Transverse colon (tissue), 4 donors: Measurements from ENCODE around the gene VTI1B. TPM values are rescaled to one million over a fixed set of nuclear protein-coding genes. Genes with fewer than 3 reads are reported as not detected.
"Not testable (repeated sequence)": the region's sequence is repeated elsewhere in the genome, so short reads cannot be mapped to it uniquely, and the experiment has no call there.

Source experiments
- DNase-seq: peaks from one replicate; pipeline ENCODE4 v3.0.0-alpha.2; 2019
- H3K27ac ChIP-seq, 4 donors: fragments of 200-600 bp; sonication (generic); 2 replicates each; pipeline ENCODE4 v1.5.1; 2016 to 2018; ENCODE audit warnings: inconsistent platforms in 4 of 4
- H3K27me3 ChIP-seq: fragments of 200-600 bp; sonication (generic); 2 replicates; pipeline ENCODE4 v1.5.1; 2017; ENCODE audit warnings: inconsistent platforms
- H3K36me3 ChIP-seq, 4 donors: fragments of 200-600 bp; sonication (generic); 2 replicates each; pipeline ENCODE4 v1.5.1; 2017 to 2019; ENCODE audit warnings: inconsistent platforms in 4 of 4
- H3K4me1 ChIP-seq, 4 donors: fragments of 200-600 bp; sonication (generic); 2 replicates each; pipeline ENCODE4 v1.5.1; 2017 to 2020; ENCODE audit warnings: inconsistent platforms in 4 of 4
- H3K4me3 ChIP-seq, 4 donors: fragments of 200-600 bp; sonication (generic); 1 replicate in 1 of 4; 2 replicates in 3 of 4; pipeline versions ENCODE4 v1.5.1 to v1.6.1; 2017 to 2019; ENCODE audit warnings: inconsistent platforms in 4 of 4
- H3K9me3 ChIP-seq, 2 donors: fragments of 200-600 bp; sonication (generic); 2 replicates each; pipeline ENCODE4 v1.5.1; 2017 to 2019; ENCODE audit warnings: inconsistent platforms in 2 of 2
- EP300 ChIP-seq: sonication (generic); formaldehyde crosslinking; IDR thresholded peaks from one replicate; pipeline ENCODE4 v1.6.1; 2017; ENCODE audit warnings: antibody characterized with exemption, low read depth
- POLR2A ChIP-seq: fragments of 450-650 bp; IDR thresholded peaks from one replicate; pipeline ENCODE4 v1.6.1; 2016; ENCODE audit warnings: antibody characterized with exemption, mild to moderate bottlenecking, moderate library complexity
- POLR2AphosphoS5 ChIP-seq, 3 donors: sonication (generic); formaldehyde crosslinking; IDR thresholded peaks; one replicate each; pipeline ENCODE4 v1.6.1; 2016; ENCODE audit warnings: antibody characterized with exemption in 3 of 3
- WGBS, 2 donors: methylation state at CpG; one replicate each; pipeline ENCODE4 v1.1.5; 2018; ENCODE audit warnings: low coverage in 1 of 2; 5-methylcytosine and 5-hydroxymethylcytosine counted together
- in situ Hi-C, 4 donors: fragments of 200-750 bp; cut with MboI; loops; one replicate each; pipeline versions ENCODE4 v1.15.0 to v1.15.1; 2017; ENCODE audit warnings: low sequenced_read_pairs in 3 of 4, low pct_ligation_motif_present in 1 of 4, low pct_unique_long_range_greater_than_20kb in 1 of 4
- intact Hi-C: fragments of 100-400 bp; cut with DNase I; formaldehyde crosslinking; loops from one replicate; pipeline ENCODE4 v1.15.1; 2023; ENCODE audit warnings: low total_unique reads
- total RNA-seq, 4 donors: library from RNA; depleted of rRNA; stranded (reverse); fragments of >200 nt; gene quantifications; one replicate each; pipeline ENCODE4 v1.1.0, GENCODE V29; 2016
- TF ChIP-seq, protein P1 (sequence below), 5 experiments: fragments of 200-600 bp in 3 of 5; fragments of 450-650 bp in 2 of 5; sonication (generic) in 3 of 5; IDR thresholded peaks; 1 replicate in 2 of 5; 2 replicates in 3 of 5; pipeline ENCODE4 v1.5.1; 2016 to 2017; ENCODE audit warnings: antibody characterized with exemption in 5 of 5, inconsistent platforms in 3 of 5, mild to moderate bottlenecking in 2 of 5, moderate library complexity in 1 of 5

VTI1B gene, protein sequence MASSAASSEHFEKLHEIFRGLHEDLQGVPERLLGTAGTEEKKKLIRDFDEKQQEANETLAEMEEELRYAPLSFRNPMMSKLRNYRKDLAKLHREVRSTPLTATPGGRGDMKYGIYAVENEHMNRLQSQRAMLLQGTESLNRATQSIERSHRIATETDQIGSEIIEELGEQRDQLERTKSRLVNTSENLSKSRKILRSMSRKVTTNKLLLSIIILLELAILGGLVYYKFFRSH
- total RNA-seq: 10 to 100 TPM; 59.5 to 74.8 (median 67.5) TPM

DNA sequence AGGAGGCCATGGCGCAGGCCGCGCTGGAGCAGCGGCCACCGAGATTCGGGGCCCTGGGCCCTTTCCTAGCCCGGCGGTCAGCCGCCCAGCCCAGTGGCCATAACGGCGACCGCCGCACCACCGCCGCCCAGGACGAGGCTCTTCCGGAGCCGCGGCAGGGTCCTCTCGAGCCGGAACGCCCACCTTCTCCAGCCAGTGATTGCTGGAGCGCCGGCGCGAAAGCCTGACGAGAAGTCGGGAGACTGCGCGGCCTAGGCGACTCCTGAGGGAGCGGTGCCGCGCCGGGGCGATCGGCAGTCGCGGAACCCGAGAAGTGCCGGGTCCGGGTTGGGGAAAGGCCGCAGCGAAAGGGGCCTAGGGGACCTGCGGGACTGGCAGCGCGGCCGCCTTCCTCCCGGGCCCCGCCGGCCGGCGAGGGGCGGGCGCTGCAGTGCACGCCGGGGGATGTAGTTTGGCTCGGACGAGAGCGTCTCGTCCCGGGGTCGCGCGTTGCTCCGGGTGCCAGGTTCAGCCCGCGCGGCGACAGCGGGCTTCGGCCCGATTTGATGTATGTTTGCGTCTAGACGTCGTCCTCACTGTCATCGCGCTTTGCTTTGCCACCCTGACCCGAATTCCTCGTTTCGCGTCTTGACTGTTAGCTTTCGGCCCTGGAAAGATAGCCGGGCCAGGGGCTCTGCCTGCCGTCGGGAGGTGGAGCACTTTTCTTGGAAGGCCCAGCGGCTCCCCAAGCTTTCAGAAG is at the start of gene VTI1B:
Gene VTI1B (minus strand): TSS at position 153 of the 739 bp plus-strand sequence. CDS start 143 bp downstream, at position 10.
- no peaks in the 10 kb centered on the region for H3K36me3 ChIP-seq
- H3K9me3 ChIP-seq: no peaks in the 10 kb centered on the region
- peak; percentile 79 for DNase-seq
- intact Hi-C loops: no loop called here
- H3K4me3 ChIP-seq: peak within 1 kb of the TSS; percentile 78 to 99 (median 98)
- H3K27me3 ChIP-seq: no peaks in the 10 kb centered on the region
- WGBS, 2 donors: 1% methylated on average over 62 of the region's 87 CpGs; no CpG with 5 or more reads in 1 of the 2 donors
- in situ Hi-C loops: loop anchor here in 1 of 4 donors (10.0 kb wide), 1 partner anchor 50 kb away; no protein-coding TSS in a partner anchor
- H3K4me1 ChIP-seq: peaks cover 7 to 31% (median 23%) of the 10 kb centered on the region in 4 donors
- peak within 1 kb of the TSS; percentile 93 to 99 (median 94) for H3K27ac ChIP-seq
- TF ChIP-seq EP300: no peak
- TF ChIP-seq POLR2A: peak; percentile 87
- peak in 2 of 3 donors; percentile 77 to 83 for TF ChIP-seq POLR2AphosphoS5 (IDR thresholded peaks at IDR 0.05)
- TF ChIP-seq, protein P1, sequence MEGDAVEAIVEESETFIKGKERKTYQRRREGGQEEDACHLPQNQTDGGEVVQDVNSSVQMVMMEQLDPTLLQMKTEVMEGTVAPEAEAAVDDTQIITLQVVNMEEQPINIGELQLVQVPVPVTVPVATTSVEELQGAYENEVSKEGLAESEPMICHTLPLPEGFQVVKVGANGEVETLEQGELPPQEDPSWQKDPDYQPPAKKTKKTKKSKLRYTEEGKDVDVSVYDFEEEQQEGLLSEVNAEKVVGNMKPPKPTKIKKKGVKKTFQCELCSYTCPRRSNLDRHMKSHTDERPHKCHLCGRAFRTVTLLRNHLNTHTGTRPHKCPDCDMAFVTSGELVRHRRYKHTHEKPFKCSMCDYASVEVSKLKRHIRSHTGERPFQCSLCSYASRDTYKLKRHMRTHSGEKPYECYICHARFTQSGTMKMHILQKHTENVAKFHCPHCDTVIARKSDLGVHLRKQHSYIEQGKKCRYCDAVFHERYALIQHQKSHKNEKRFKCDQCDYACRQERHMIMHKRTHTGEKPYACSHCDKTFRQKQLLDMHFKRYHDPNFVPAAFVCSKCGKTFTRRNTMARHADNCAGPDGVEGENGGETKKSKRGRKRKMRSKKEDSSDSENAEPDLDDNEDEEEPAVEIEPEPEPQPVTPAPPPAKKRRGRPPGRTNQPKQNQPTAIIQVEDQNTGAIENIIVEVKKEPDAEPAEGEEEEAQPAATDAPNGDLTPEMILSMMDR (IDR thresholded peaks at IDR 0.05): peak in 1 of 5 experiments; percentile 3

DNA sequence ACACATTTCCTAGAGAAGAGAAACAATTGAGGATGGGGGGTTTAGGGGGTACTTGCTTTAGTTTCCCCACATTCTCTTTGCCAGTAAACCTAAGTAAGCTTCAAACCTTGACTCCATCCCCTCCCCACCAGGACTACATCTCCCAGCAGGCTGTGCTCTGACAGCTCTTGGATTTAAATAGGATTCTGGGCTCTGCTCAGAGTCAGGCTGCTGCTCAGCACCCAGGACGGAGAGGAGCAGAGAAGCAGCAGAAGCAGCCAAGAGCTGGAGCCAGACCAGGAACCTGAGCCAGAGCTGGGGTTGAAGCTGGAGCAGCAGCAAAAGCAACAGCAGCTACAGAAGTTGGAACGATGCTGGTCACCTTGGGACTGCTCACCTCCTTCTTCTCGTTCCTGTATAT is 47.9 kb upstream of the VTI1B start:
- Histone ChIP-seq H3K27me3 (peaks cover 5% of the 10 kb centered on the region), H3K4me1 (peaks cover 0 to 11% (median 0%) of the 10 kb centered on the region in 4 donors), H3K36me3 (no peaks in the 10 kb centered on the region), H3K27ac (peak overlapping the region in 1 of 4 donors; percentile 16), H3K4me3 (no peak overlapping the region), H3K9me3 (no peaks in the 10 kb centered on the region)
- in situ Hi-C loops: loop anchor here in 2 of 4 donors (25.0 kb wide), 2 partner anchors 110 to 285 kb away; partner anchors contain the start of genes ARG2 (in 1 of the 2) and PIGH (in 1 of the 2)
- intact Hi-C loops: no loop called here
- no peak for TF ChIP-seq POLR2A
- TF ChIP-seq, protein P1 (IDR thresholded peaks at IDR 0.05): no peak
- no peak for TF ChIP-seq POLR2AphosphoS5 (IDR thresholded peaks at IDR 0.05)
- TF ChIP-seq EP300: no peak
- 32% methylated on average over 3 of the region's 3 CpGs; no CpG with 5 or more reads in 1 of the 2 donors for WGBS, 2 donors
- DNase-seq: peak; percentile 34

DNA sequence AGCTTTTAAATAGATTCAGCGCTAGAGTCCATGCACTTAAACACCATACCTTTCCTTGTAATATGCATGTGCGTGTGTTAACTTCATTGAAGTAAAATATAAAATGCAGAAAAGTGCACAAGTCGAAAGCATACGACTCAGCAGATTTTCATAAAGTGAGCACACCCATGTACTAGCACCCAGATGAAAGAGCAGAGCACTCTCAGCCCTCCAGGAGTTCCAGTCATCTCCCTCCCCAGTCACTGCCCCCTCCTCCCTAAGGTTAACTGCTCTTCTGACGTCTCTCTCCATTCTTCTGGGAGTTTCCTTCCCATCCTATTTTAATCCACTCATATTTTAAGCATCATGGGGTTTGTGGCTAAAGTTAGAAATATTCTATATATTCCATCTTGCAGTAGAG is 47.4 kb upstream of the VTI1B start:
- Histone ChIP-seq H3K4me1 (peaks cover 0 to 11% (median 0%) of the 10 kb centered on the region in 4 donors), H3K9me3 (no peaks in the 10 kb centered on the region), H3K36me3 (no peaks in the 10 kb centered on the region), H3K4me3 (no peak overlapping the region), H3K27me3 (peaks cover 5% of the 10 kb centered on the region), H3K27ac (no peak overlapping the region)
- TF ChIP-seq POLR2AphosphoS5 (IDR thresholded peaks at IDR 0.05) (no peak), POLR2A (no peak), EP300 (no peak)
- TF ChIP-seq, protein P1 (IDR thresholded peaks at IDR 0.05): no peak
- no peak for DNase-seq
- intact Hi-C loops: no loop called here
- 59 to 74% methylated on average over 5 of the region's 5 CpGs for WGBS, 2 donors
- in situ Hi-C loops: loop anchor here in 2 of 4 donors (25.0 kb wide), 2 partner anchors 110 to 285 kb away; partner anchors contain the start of genes ARG2 (in 1 of the 2) and PIGH (in 1 of the 2)

DNA sequence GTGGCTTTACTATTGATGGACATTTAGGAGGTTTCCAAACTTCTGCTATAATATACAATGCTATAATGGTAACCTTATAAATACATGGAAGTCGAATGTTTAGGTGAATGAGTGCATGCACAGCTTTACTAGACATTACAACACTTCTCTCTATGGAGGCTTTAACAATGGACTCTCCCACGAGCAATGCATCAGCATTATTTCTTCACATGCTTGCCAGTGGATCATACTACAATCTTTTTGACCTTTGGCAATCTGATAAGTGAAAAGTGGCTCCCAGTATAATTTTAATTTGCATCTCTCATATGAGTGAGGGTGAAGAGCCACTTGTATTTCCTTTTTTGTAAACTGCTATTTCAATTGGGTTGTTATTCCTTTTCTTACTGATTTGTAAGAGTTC is 45.4 kb upstream of the VTI1B start:
- in situ Hi-C loops: loop anchor here in 2 of 4 donors (25.0 kb wide), 2 partner anchors 108 to 283 kb away; partner anchors contain the start of genes ARG2 (in 1 of the 2) and PIGH (in 1 of the 2)
- Histone ChIP-seq H3K4me3 (no peak overlapping the region), H3K27me3 (peaks cover 5% of the 10 kb centered on the region), H3K36me3 (no peaks in the 10 kb centered on the region), H3K9me3 (no peaks in the 10 kb centered on the region), H3K4me1 (peaks cover 0 to 11% (median 0%) of the 10 kb centered on the region in 4 donors), H3K27ac (no peak overlapping the region)
- no peak for TF ChIP-seq POLR2AphosphoS5 (IDR thresholded peaks at IDR 0.05)
- TF ChIP-seq, protein P1 (IDR thresholded peaks at IDR 0.05): no peak
- no peak for TF ChIP-seq EP300
- TF ChIP-seq POLR2A: no peak
- DNase-seq: no peak
- intact Hi-C loops: no loop called here
- 36 to 40% methylated on average over 2 of the region's 2 CpGs for WGBS, 2 donors

DNA sequence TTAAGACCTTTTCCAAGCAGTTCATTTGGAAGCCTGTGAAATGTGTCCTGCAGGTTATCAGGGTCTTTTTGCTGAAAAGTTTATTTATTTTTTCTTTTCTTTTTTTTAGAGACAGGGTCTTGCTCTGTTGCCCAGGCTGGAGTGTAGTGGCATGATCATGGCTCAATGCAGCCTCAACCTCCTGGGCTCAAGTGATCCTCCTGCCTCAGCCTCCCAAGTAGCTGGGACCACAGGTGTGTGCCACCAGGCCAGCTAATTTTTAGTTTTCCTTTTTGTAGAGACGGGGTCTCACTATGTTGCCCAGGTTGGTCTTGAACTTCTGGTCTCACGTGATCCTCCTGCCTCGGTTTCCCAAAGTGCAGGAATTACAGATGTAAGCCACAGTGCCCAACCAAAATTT is 45.0 kb upstream of the VTI1B start:
- 87 to 93% methylated on average over 3 of the region's 3 CpGs for WGBS, 2 donors
- intact Hi-C loops: not testable (repeated sequence)
- in situ Hi-C loops: loop anchor here in 2 of 4 donors (25.0 kb wide), 2 partner anchors 107 to 282 kb away; partner anchors contain the start of genes ARG2 (in 1 of the 2) and PIGH (in 1 of the 2)

More for the DNA sequence above, 45.0 kb upstream of the VTI1B start:
- not testable (repeated sequence) for H3K4me3 ChIP-seq, DNase-seq, H3K27ac ChIP-seq, H3K9me3 ChIP-seq, H3K27me3 ChIP-seq, H3K36me3 ChIP-seq
- peaks cover 0 to 11% (median 0%) of the 10 kb centered on the region in 4 donors for H3K4me1 ChIP-seq
